SU-DHL-6 (cell line): ENCODE results near the gene NLGN1.

Experiments used
- CTCF ChIP-seq: fragments of 200-600 bp; sonication (generic); IDR thresholded peaks from one replicate; pipeline ENCODE4 v1.5.1; 2017; ENCODE audit warnings: antibody characterized with exemption, mild to moderate bottlenecking, low read length, moderate library complexity; ENCODE audit not compliant: insufficient read depth, poor library complexity, severe bottlenecking
- EZH2phosphoT487 ChIP-seq: fragments of 200-600 bp; sonication (generic), shearing (Covaris generic); conservative IDR thresholded peaks from 2 replicates; pipeline ENCODE4 v1.6.1; 2018; ENCODE audit warnings: mild to moderate bottlenecking, antibody characterized with exemption, low read length, moderate library complexity, mixed read lengths

- no peak for TF ChIP-seq CTCF
- TF ChIP-seq EZH2phosphoT487 = no peak
These were observed 43.4 kb upstream of the NLGN1 start for GRCh38 chr3:173354124-173354523.
